Chondrocyte (in vitro differentiated cells): ENCODE measurements around the gene ATP6V0E2. TPM values are rescaled to one million over a fixed set of nuclear protein-coding genes. Genes with fewer than 3 reads are reported as not detected.

Experiments used
- DNase-seq: peaks from one replicate; pipeline ENCODE4 v3.0.0; 2021; ENCODE audit warnings: mixed read lengths, low spot score
- H3K27ac Mint-ChIP-seq: one replicate; pipeline ENCODE4 v1.8.0; 2021; ENCODE audit warnings: mild to moderate bottlenecking, moderate library complexity, mixed read lengths; ENCODE audit not compliant: unreplicated experiment
- H3K27me3 Mint-ChIP-seq: 2 replicates; pipeline ENCODE4 v1.8.0; 2021; ENCODE audit warnings: low read depth, mixed read lengths
- H3K36me3 Mint-ChIP-seq: 2 replicates; pipeline ENCODE4 v1.8.0; 2021; ENCODE audit warnings: low read depth, mixed read lengths
- H3K4me1 Mint-ChIP-seq: 2 replicates; pipeline ENCODE4 v1.8.0; 2021; ENCODE audit warnings: low read depth, mild to moderate bottlenecking, mixed read lengths
- H3K4me3 Mint-ChIP-seq: one replicate; pipeline ENCODE4 v1.8.0; 2021; ENCODE audit warnings: mild to moderate bottlenecking, moderate library complexity, mixed read lengths; ENCODE audit not compliant: unreplicated experiment
- H3K9me3 Mint-ChIP-seq: 2 replicates; pipeline ENCODE4 v1.8.0; 2021; ENCODE audit warnings: low read depth, mixed read lengths
- CTCF ChIP-seq: fragments of 200-600 bp; sonication (generic); IDR thresholded peaks from 2 replicates; pipeline ENCODE4 v1.5.0; 2021; ENCODE audit warnings: antibody characterized with exemption, mild to moderate bottlenecking, moderate library complexity
- total RNA-seq: library from RNA; stranded (reverse); gene quantifications from 3 replicates; pipeline ENCODE4 v1.2.1, GENCODE V29; 2021

The ATP6V0E2 gene
- total RNA-seq, 1 donor from 2014 or later = 24.8 TPM

DNA sequence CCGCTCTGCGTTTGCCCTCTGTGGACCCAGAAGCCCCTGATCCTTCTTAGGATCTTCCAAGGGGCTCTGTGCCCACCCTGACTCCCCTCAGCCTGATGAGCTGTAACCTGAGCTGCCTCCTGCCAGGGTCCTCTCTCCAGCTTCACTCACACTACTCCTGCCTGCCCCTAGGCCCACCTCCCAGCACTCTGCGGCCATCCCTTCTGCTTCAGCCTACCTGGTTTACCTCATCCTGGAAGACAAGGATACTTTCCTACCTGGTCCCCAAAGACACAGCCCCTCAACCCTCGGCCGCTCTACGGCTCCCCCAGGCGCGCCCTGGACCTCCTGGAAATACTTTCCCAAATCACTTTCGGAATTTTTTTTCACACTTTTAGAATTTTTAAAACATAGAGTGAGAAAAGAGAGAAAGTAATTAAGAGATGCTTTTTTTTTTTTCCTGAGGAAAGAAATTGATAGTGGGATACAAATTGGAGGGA is 42.0 kb upstream of the ATP6V0E2 start:
- Mint-ChIP-seq H3K27ac (no peak overlapping the region), H3K36me3 (no peaks in the 10 kb centered on the region), H3K9me3 (no peaks in the 10 kb centered on the region), H3K27me3 (peaks cover 31% of the 10 kb centered on the region), H3K4me3 (no peak overlapping the region), H3K4me1 (no peaks in the 10 kb centered on the region)
- DNase-seq = peak; percentile 86
- no peak for TF ChIP-seq CTCF

GRCh38 chr7:149832332-149833041 is 41.3 kb upstream of the ATP6V0E2 start:
- H3K4me3 Mint-ChIP-seq = no peak overlapping the region
- no peaks in the 10 kb centered on the region for H3K36me3 Mint-ChIP-seq

DNA sequence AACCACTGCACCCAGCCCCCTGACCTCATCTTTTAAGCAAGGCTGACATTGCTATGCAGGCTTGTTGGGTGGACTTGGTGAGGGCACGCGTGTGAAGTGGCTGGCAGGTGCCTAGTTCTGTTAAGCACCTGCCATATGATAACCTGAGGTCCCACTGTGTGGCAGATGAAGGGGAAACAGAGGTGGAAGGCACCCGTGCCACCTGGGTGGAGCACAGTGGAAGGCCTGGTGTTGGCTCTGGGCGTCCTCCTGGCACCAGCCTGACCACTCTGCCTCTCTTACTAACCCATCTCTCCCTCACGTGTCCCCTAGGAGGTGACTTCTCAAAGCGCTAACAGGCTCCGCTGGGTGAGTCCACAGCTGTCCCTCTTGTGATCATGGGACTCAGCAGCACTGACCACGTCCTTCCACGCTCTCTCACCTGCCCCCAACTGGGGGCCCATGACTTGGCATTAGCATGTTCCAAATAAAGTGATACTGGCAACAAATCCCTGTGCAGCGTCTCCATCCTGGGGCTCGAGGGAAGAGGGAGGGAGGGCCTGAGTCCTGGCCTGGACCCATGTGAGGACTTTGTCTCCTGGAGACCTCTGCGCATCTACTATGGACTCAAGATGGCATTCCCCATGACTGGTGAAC is 40.2 kb upstream of the ATP6V0E2 start:
- no peak for TF ChIP-seq CTCF
- H3K4me1 Mint-ChIP-seq = peaks cover 5% of the 10 kb centered on the region
- H3K4me3 Mint-ChIP-seq = no peak overlapping the region
- DNase-seq = peak; percentile 68
- H3K36me3 Mint-ChIP-seq = no peaks in the 10 kb centered on the region
- H3K27me3 Mint-ChIP-seq = peaks cover 29% of the 10 kb centered on the region
- H3K27ac Mint-ChIP-seq = no peak overlapping the region
- H3K9me3 Mint-ChIP-seq = no peaks in the 10 kb centered on the region

More at GRCh38 chr7:149832332-149833041, 41.3 kb upstream of the ATP6V0E2 start:
- Mint-ChIP-seq H3K27me3 (peaks cover 31% of the 10 kb centered on the region), H3K27ac (no peak overlapping the region), H3K9me3 (no peaks in the 10 kb centered on the region), H3K4me1 (no peaks in the 10 kb centered on the region)
- DNase-seq = peak; percentile 89
- TF ChIP-seq CTCF = no peak

GRCh38 chr7:149834601-149835000 is 39.2 kb upstream of the ATP6V0E2 start:
- Mint-ChIP-seq H3K9me3 (no peaks in the 10 kb centered on the region), H3K36me3 (no peaks in the 10 kb centered on the region), H3K27me3 (peaks cover 29% of the 10 kb centered on the region), H3K4me3 (no peak overlapping the region), H3K4me1 (peaks cover 13% of the 10 kb centered on the region), H3K27ac (no peak overlapping the region)
- no peak for TF ChIP-seq CTCF
- peak; percentile 43 for DNase-seq

DNA sequence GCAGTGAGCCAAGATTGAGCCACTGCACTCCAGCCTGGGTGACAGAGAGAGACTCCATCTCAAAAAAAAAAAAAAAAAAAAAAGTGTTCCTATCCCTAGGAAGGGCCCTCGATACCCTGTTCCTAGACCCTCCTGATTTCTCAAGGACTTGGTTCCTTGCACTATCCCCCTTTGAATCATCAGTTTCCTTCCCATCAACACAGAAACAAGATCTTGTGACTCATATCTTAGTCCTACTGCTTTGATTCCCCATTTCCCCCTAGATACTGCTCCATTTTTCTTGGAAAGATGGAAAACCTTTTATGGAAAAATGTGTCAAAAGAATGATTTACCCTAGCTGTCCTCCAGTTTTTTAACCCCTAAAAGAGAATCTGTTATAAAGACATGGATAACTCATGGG is 37.3 kb upstream of the ATP6V0E2 start:
- Mint-ChIP-seq H3K36me3 (no peaks in the 10 kb centered on the region), H3K4me1 (peaks cover 18% of the 10 kb centered on the region), H3K27ac (no peak overlapping the region), H3K9me3 (no peaks in the 10 kb centered on the region), H3K4me3 (no peak overlapping the region), H3K27me3 (peaks cover 23% of the 10 kb centered on the region)
- no peak for DNase-seq
- TF ChIP-seq CTCF = no peak
